ENCODE data around the gene TCOF1. TPM values are rescaled to one million over a fixed set of nuclear protein-coding genes. Genes with fewer than 3 reads are reported as not detected.

Gene TCOF1
- total and polyA plus RNA-seq, 9 donors = 16.7 to 38.3 (median 27.8) TPM

GRCh38 chr5:150376799-150377771, 19.6 kb downstream of the TCOF1 start:
- 70 to 77% (median 70%) methylated on average over 10 of the region's 10 CpGs for WGBS, 3 donors
- no peaks in the 10 kb centered on the region for H3K9me3 ChIP-seq
- no peak overlapping the region for H3K4me3 ChIP-seq
- no peak for DNase-seq
- no peaks in the 10 kb centered on the region for H3K4me1 ChIP-seq (ENCODE audit: insufficient read depth)
- intact Hi-C loops (cut with DNase I) = no loop called here
- no peak for TF ChIP-seq EP300 (IDR thresholded peaks at IDR 0.05)
- TF ChIP-seq CTCF (IDR thresholded peaks at IDR 0.05) = no peak
- no peak for TF ChIP-seq POLR2A (IDR thresholded peaks at IDR 0.05)
- H3K27ac ChIP-seq = no peak overlapping the region
- H3K36me3 ChIP-seq = no peaks in the 10 kb centered on the region
- H3K27me3 ChIP-seq = no peaks in the 10 kb centered on the region

GRCh38 chr5:150377964-150378694, 20.6 kb downstream of the TCOF1 start:
- no peaks in the 10 kb centered on the region for H3K9me3 ChIP-seq
- 36 to 37% (median 37%) methylated on average over 5 of the region's 5 CpGs for WGBS, 3 donors

GRCh38 chr5:150384701-150385100, 27.2 kb downstream of the TCOF1 start:
- H3K9me3 ChIP-seq = no peaks in the 10 kb centered on the region
- H3K4me3 ChIP-seq = no peak overlapping the region
- 89 to 92% (median 91%) methylated on average over 5 of the region's 5 CpGs for WGBS, 3 donors
- no peak overlapping the region for H3K27ac ChIP-seq
- H3K27me3 ChIP-seq = no peaks in the 10 kb centered on the region
- intact Hi-C loops (cut with DNase I) = no loop called here
- TF ChIP-seq POLR2A (IDR thresholded peaks at IDR 0.05) = no peak
- no peak for TF ChIP-seq CTCF (IDR thresholded peaks at IDR 0.05)
- no peak for TF ChIP-seq EP300 (IDR thresholded peaks at IDR 0.05)
- no peaks in the 10 kb centered on the region for H3K36me3 ChIP-seq
- no peaks in the 10 kb centered on the region for H3K4me1 ChIP-seq (ENCODE audit: insufficient read depth)
- DNase-seq = no peak

More at GRCh38 chr5:150377964-150378694, 20.6 kb downstream of the TCOF1 start:
- H3K4me3 ChIP-seq = no peak overlapping the region
- TF ChIP-seq POLR2A (IDR thresholded peaks at IDR 0.05) = no peak
- TF ChIP-seq EP300 (IDR thresholded peaks at IDR 0.05) = no peak
- no peak for TF ChIP-seq CTCF (IDR thresholded peaks at IDR 0.05)
- DNase-seq = no peak
- intact Hi-C loops (cut with DNase I) = no loop called here
- H3K27ac ChIP-seq = no peak overlapping the region
- no peaks in the 10 kb centered on the region for H3K36me3 ChIP-seq
- H3K27me3 ChIP-seq = no peaks in the 10 kb centered on the region
- H3K4me1 ChIP-seq (ENCODE audit: insufficient read depth) = no peaks in the 10 kb centered on the region

GRCh38 chr5:150386024-150386855, 28.7 kb downstream of the TCOF1 start:
- Histone ChIP-seq H3K36me3 (no peaks in the 10 kb centered on the region), H3K4me3 (no peak overlapping the region), H3K27ac (no peak overlapping the region), H3K4me1 (ENCODE audit: insufficient read depth) (no peaks in the 10 kb centered on the region), H3K27me3 (no peaks in the 10 kb centered on the region), H3K9me3 (no peaks in the 10 kb centered on the region)
- intact Hi-C loops (cut with DNase I) = no loop called here
- 74 to 78% (median 77%) methylated on average over 15 of the region's 15 CpGs for WGBS, 3 donors
- no peak for DNase-seq
- TF ChIP-seq POLR2A (IDR thresholded peaks at IDR 0.05) = no peak
- no peak for TF ChIP-seq CTCF (IDR thresholded peaks at IDR 0.05)
